ENCODE measurements around the gene SUPT6H.
"Not testable (repeated sequence)": the region's sequence is repeated elsewhere in the genome, so short reads cannot be mapped to it uniquely, and the experiment has no call there.

The SUPT6H gene

DNA sequence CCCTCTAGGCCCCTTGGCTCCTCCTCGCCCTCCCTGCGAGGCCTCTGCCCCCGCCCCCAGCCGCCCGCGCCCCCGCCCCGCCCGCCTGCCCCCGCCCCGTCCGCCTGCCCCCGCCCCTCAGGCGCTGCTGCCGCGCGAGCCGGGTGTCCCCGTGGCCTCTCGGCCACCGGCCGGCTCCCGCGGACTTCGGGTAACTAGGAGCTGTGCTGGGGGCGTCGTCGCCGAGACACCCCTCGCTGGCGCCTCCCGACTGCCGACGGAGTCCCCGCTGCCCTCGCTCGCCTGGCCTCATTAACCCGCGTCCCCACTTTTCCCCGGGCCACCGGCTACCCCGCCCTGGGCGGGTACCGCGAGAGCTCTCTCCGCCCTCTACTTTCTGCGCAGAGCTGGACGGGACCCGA, 64.2 kb downstream of the SUPT6H start, which contains the start of gene TLCD1:
Gene TLCD1, minus strand, starts transcription at position 8 of the 401 bp plus-strand sequence. CDS start 136 bp downstream, outside the sequence.
- peak; percentile 76 to 95 for DNase-seq (ENCODE audit: low spot score in 2 of 2)
- peaks cover 79% of the 10 kb centered on the region for H3K36me3 Mint-ChIP-seq
- H3K9me3 Mint-ChIP-seq = no peaks in the 10 kb centered on the region
- peak within 1 kb of the TSS; percentile 99 for H3K4me3 Mint-ChIP-seq
- peak; percentile 65 for ATAC-seq
- H3K4me1 Mint-ChIP-seq = peaks cover 68% of the 10 kb centered on the region
- peak within 1 kb of the TSS; percentile 100 for H3K27ac Mint-ChIP-seq

DNA sequence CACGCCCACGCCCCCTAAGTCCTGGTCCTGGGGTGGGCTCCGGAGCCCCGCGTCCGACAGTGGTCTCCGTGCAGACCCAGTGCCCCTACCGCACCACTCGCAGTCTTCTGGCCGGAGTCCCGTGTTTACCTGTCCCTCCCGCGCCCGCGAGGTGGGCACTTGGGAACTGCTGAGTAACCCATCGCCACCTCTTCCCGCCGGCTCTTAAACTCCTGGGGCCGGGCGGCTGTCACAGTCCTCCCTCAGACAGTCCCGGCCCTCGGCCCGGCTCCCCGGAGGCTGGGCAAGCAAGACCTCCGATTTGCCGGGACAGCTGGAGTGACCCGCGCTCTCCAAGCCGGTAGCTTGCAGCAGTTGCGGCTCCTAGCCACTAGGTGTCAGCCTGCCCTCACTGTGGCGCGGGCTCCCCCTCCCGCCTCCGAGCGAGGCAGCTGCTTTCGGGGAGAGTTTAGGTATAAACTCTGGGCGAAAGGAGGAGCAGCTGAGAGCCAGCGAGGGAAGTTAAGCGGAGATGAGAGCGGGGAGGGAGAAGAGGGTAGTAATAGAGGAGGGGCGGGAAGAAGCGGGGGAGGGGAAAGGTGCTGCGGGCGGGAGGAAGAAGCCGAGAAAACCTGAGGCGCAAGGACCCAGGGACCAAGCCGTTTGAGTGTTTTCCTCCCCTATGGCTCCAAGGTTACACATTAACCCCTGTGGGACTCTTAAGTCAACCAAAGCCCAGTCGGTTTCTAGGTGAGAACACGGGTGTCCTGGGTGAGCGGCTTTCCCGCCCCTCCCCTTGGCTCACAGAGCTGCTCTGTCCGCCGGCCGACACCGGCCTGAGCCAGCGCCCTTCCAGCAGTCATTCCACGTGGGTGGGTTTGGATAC, 64.9 kb downstream of the SUPT6H start:
- Mint-ChIP-seq H3K27ac (peak overlapping the region; percentile 100), H3K36me3 (peaks cover 73% of the 10 kb centered on the region), H3K4me1 (peaks cover 68% of the 10 kb centered on the region), H3K4me3 (peak overlapping the region; percentile 99), H3K9me3 (no peaks in the 10 kb centered on the region)
- ATAC-seq = peak; percentile 62
- DNase-seq (ENCODE audit: low spot score in 2 of 2) = peak; percentile 98

DNA sequence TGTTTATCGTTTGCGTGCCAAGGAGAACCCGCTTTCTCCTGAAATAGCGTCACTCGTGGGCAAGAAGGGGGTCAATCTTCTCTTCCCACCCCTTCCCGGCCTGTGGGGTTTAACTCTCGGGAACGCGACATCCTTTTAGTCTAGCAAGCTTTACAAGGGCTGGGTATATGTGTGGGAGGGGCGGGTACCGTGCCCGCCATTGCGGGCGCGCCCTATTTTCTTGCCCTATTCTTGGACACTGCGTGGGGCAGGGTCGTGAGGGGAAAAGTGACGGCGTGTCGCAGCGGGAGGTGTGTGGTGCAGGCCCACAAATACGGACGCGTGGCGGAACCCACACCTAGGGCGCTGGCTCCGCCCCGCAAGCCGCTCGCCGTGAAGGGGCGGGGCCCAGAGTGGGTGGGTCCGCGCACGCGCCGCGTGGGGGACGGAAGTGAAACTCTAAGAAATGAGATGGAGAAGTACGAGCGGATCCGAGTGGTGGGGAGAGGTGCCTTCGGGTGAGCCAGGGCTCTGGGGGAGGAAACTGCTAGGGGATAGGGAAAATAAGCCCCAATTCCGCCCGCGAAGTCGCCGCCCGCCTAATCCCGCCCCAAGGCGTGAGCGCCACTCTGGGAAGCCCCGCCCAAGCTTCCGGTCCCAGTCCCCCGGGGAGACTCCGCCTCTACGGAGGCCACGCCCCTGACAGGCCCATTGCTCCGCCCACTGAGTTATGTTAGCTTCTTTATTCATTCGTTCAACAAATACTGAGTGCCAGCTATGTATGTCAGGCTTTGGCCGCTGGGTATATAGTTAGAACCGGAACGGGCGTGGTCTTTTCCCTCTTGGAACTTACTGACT, 66.6 kb downstream of the SUPT6H start, which contains the start of gene NEK8:
Gene NEK8, plus strand, starts transcription at position 425 of the 837 bp plus-strand sequence. Its CDS starts 26 bp downstream, at position 451.
- Mint-ChIP-seq H3K4me3 (peak within 1 kb of the TSS; percentile 99), H3K36me3 (peaks cover 55% of the 10 kb centered on the region), H3K4me1 (peaks cover 53% of the 10 kb centered on the region), H3K9me3 (no peaks in the 10 kb centered on the region), H3K27ac (peak within 1 kb of the TSS; percentile 100)
- peak; percentile 59 for ATAC-seq
- peak; percentile 99 to 100 for DNase-seq (ENCODE audit: low spot score in 2 of 2)

DNA sequence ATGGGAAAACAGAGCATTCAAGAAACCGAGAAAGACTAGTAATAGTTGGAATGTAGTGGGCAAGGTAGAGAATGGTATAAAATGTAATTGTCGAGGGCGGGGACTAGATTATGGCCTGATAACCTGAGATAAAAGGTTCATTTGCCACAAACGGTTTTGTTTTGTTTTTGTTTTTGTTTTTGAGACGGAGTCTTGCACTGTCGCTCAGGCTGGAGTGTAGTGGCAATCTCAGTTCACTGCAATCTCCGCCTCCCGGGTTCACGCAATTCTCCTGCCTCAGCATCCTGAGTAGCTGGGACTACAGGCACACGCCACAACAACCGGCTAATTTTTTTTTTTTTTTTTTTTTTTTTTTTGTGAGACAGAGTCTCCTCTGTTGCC, 67.9 kb downstream of the SUPT6H start:
- DNase-seq (ENCODE audit: low spot score in 2 of 2) (no peak), ATAC-seq (no peak)
- Mint-ChIP-seq H3K9me3 (no peaks in the 10 kb centered on the region), H3K36me3 (peaks cover 42% of the 10 kb centered on the region), H3K4me3 (peak overlapping the region; percentile 99), H3K4me1 (peaks cover 40% of the 10 kb centered on the region), H3K27ac (peak overlapping the region; percentile 100)

DNA sequence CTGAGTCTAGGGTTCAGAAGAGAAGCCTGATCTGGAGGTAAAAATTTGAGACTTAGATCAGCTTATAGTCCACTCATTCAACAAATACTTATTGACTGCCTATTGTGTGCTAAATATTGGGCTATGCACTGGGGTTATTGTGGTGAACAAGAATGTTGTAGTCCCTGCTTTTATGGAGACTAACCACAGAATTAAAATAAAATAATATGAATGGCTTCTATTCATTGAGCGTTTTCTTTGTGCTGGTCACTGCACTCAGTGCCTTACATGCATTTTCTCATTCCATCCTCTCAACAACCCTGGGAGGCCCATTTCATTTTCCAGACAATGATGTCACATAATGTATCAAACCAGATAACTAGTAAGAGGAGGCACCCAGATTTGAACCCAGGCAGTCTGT, 71.3 kb downstream of the SUPT6H start:
- Mint-ChIP-seq H3K36me3 (peaks cover 8% of the 10 kb centered on the region), H3K27ac (no peak overlapping the region), H3K9me3 (no peaks in the 10 kb centered on the region), H3K4me3 (no peak overlapping the region), H3K4me1 (peaks cover 16% of the 10 kb centered on the region)
- ATAC-seq (no peak), DNase-seq (ENCODE audit: low spot score in 2 of 2) (no peak)

DNA sequence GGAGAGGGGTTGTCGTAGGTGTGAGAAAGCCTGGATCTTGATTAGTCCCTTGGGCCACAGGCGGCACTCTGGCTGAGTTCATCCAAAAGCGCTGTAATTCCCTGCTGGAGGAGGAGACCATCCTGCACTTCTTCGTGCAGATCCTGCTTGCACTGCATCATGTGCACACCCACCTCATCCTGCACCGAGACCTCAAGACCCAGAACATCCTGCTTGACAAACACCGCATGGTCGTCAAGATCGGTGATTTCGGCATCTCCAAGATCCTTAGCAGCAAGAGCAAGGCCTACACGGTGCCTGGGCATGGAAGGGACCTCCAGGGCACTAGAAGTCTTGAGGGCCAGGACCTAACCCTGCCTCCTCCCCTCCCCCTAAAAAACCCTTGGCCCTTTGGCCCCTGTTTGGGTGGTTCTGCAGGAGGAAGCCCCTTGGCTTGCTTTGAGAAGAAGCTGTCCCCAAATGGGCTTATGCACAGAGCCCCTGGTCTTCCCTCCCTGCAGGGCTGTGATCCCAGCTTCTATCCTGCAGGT, 72.8 kb downstream of the SUPT6H start:
- no peaks in the 10 kb centered on the region for H3K9me3 Mint-ChIP-seq
- H3K36me3 Mint-ChIP-seq = no peaks in the 10 kb centered on the region
- H3K4me1 Mint-ChIP-seq = peaks cover 17% of the 10 kb centered on the region
- ATAC-seq = no peak
- H3K4me3 Mint-ChIP-seq = no peak overlapping the region
- H3K27ac Mint-ChIP-seq = no peak overlapping the region
- DNase-seq (ENCODE audit: low spot score in 2 of 2) = no peak

DNA sequence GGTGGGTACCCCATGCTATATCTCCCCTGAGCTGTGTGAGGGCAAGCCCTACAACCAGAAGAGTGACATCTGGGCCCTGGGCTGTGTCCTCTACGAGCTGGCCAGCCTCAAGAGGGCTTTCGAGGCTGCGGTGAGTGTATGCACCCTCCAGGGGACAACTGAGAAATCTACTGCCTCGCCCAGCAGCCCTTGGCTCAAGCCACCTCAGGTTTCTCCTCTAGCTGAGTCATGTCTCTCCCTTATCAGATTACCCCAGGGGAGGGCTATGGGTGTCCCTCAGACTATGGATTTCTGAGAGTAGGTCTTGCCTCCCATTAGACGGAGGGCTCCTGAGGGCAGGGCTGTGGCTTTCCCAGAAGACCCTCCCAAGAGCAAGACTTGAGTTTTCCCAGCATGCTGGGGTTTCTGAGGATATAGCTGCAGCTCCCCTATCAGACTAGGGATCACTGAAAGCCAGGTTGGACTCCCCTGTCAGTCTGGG, 73.3 kb downstream of the SUPT6H start:
- no peak for DNase-seq (ENCODE audit: low spot score in 2 of 2)
- no peak for ATAC-seq
- Mint-ChIP-seq H3K4me3 (no peak overlapping the region), H3K27ac (no peak overlapping the region), H3K4me1 (peaks cover 14% of the 10 kb centered on the region), H3K36me3 (no peaks in the 10 kb centered on the region), H3K9me3 (no peaks in the 10 kb centered on the region)

DNA sequence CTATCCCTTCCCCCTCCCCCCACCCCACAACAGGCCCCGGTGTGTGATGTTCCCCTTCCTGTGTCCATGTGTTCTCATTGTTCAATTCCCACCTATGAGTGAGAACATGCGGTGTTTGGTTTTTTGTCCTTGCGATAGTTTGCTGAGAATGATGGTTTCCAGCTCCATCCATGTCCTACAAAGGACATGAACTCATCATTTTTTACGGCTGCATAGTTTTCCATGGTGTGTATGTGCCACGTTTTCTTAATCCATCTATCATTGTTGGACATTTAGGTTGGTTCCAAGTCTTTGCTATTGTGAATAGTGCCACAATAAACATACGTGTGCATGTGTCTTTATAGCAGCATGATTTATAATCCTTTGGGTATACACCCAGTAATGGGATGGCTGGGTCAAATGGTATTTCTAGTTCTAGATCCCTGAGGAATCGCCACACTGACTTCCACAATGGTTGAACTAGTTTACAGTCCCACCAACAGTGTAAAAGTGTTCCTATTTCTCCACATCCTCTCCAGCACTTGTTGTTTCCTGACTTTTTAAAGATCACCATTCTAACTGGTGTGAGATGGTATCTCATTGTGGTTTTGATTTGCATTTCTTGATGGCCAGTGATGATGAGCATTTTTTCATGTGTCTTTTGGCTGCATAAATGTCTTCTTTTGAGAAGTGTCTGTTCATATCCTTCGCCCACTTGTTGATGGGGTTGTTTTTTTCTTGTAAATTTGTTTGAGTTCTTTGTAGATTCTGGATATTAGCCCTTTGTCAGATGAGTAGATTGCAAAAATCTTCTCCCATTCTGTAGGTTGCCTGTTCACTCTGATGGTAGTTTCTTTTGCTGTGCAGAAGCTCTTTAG, 74.1 kb downstream of the SUPT6H start:
- ATAC-seq; H3K4me3 Mint-ChIP-seq; H3K9me3 Mint-ChIP-seq; H3K36me3 Mint-ChIP-seq; H3K27ac Mint-ChIP-seq; DNase-seq (ENCODE audit: low spot score in 2 of 2): not testable (repeated sequence)
- H3K4me1 Mint-ChIP-seq = peaks cover 14% of the 10 kb centered on the region

DNA sequence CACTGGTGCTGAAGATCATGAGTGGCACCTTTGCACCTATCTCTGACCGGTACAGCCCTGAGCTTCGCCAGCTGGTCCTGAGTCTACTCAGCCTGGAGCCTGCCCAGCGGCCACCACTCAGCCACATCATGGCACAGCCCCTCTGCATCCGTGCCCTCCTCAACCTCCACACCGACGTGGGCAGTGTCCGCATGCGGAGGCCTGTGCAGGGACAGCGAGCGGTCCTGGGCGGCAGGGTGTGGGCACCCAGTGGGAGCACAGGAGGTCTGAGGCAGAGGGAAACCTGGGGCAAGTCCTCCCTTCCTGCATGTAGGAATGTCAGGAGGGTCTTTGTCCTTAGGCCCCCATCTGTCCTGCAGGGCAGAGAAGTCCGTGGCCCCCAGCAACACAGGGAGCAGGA, 75.3 kb downstream of the SUPT6H start:
- no peaks in the 10 kb centered on the region for H3K9me3 Mint-ChIP-seq
- peaks cover 14% of the 10 kb centered on the region for H3K4me1 Mint-ChIP-seq
- no peak overlapping the region for H3K4me3 Mint-ChIP-seq
- no peak overlapping the region for H3K27ac Mint-ChIP-seq
- H3K36me3 Mint-ChIP-seq = no peaks in the 10 kb centered on the region
- DNase-seq (ENCODE audit: low spot score in 2 of 2) = no peak
- no peak for ATAC-seq

DNA sequence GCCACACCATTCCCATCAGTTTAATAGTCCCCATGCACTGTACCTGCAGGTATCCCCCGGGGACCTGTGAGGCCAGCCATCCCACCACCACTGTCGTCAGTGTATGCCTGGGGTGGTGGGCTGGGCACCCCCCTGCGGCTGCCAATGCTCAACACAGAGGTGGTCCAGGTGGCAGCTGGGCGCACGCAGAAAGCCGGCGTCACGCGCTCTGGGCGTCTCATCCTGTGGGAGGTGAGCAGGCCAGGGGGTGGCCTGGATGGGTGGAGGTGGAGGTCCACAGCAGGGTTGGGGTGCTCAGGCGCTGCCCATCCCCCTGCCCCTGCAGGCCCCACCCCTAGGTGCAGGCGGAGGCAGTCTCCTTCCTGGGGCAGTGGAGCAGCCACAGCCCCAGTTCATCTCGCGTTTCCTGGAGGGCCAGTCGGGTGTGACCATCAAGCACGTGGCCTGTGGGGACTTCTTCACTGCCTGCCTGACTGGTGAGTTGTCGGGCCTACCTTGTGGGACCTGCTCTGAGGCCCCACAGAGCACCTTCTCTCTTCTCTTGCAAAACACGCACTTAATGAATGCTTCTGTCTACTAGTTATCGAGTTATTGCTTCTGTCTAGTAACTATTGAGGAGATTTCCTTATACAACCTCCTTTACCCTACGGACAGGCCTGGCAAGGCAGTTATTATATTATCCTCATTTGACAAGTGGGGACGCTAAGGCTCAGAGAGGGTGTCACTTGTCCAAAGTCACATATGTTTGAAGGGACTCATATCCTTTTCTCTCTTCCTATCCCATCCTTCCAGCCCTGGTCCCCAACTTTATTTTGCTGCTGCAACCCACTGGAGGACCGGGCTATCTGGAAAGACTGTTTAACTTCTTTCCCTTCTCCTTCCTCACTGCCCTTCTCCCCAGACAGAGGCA, 76.0 kb downstream of the SUPT6H start:
- Mint-ChIP-seq H3K4me3 (peak overlapping the region; percentile 43), H3K27ac (peak overlapping the region; percentile 87), H3K36me3 (no peaks in the 10 kb centered on the region), H3K4me1 (peaks cover 16% of the 10 kb centered on the region), H3K9me3 (no peaks in the 10 kb centered on the region)
- DNase-seq (ENCODE audit: low spot score in 2 of 2) = no peak
- peak; percentile 59 for ATAC-seq

DNA sequence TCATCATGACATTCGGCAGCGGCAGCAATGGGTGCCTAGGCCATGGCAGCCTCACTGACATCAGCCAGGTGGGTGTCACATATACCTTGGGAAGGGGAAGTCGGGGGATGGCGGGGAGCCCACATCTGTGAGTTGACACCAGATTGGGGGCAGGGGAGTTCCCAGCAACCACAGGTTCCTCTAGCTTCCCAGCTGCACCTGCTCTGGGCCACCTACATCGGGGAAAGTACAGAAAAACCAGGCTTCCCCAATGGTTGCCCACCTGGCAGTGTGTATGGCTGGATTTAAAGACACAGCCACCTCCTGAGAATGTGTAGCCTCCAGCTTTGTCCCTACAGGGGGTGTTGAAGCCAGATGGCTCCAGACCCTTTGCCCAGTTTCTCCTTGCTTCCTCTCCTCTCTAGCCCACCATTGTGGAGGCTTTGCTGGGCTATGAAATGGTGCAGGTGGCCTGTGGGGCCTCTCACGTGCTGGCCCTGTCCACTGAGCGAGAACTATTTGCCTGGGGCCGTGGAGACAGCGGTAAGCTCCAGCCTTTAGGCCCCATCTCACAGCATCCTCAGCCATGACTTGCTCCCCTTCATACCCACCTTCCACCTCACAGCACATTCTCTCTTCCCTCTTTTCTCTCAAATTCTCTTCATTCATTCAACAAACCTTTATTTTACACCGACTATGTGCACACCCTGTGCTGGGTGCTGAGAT, 76.8 kb downstream of the SUPT6H start:
- ATAC-seq (peak; percentile 31), DNase-seq (ENCODE audit: low spot score in 2 of 2) (no peak)
- H3K27ac Mint-ChIP-seq = peak overlapping the region; percentile 87
- no peaks in the 10 kb centered on the region for H3K36me3 Mint-ChIP-seq
- H3K9me3 Mint-ChIP-seq = no peaks in the 10 kb centered on the region
- peaks cover 19% of the 10 kb centered on the region for H3K4me1 Mint-ChIP-seq
- peak overlapping the region; percentile 43 for H3K4me3 Mint-ChIP-seq

DNA sequence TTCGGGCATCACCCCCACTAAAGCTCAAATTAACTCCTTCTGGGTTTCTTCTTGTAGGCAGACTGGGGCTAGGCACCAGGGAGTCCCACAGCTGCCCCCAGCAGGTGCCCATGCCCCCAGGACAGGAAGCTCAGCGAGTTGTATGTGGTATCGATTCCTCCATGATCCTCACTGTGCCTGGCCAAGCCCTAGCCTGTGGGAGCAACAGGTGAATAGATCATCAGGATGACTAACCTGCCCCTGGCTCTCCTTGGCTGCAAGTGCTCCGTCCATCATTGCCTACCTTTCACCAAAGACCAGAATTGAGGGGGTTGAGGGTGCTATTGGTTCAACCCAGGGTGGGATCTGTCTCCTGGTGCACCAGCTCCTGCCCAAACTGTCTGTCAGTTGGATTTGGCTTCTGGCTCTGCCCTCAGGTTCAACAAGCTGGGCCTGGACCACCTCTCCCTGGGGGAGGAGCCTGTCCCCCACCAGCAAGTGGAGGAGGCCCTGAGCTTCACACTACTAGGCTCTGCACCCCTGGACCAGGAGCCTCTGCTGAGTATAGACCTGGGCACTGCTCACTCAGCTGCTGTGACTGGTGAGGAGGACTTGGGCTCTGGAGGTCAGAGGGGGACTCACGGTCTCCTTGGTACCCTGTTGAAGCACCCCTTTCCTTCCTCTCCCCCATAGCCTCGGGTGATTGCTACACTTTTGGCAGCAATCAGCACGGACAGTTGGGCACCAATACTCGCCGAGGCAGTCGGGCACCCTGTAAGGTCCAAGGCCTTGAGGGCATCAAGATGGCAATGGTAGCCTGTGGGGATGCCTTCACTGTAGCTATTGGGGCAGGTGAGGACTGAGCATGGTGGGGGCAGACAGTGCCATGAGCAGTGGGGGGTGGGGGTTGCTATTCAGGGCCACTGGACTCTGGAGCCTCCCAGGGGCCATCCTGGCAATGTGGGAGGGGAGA, 78.7 kb downstream of the SUPT6H start:
- DNase-seq (ENCODE audit: low spot score in 2 of 2) (no peak), ATAC-seq (no peak)
- peaks cover 21% of the 10 kb centered on the region for H3K4me1 Mint-ChIP-seq
- no peak overlapping the region for H3K27ac Mint-ChIP-seq
- H3K4me3 Mint-ChIP-seq = no peak overlapping the region
- H3K36me3 Mint-ChIP-seq = peaks cover 15% of the 10 kb centered on the region
- H3K9me3 Mint-ChIP-seq = no peaks in the 10 kb centered on the region
